Inflammatory macrophage (primary cell): Measurements from ENCODE around the gene PLAC9.

Experiments used
- DNase-seq, 2 donors: peaks; one replicate each; pipeline ENCODE4 v3.0.0-alpha.2; 2020 to 2022

PLAC9 gene

DNA sequence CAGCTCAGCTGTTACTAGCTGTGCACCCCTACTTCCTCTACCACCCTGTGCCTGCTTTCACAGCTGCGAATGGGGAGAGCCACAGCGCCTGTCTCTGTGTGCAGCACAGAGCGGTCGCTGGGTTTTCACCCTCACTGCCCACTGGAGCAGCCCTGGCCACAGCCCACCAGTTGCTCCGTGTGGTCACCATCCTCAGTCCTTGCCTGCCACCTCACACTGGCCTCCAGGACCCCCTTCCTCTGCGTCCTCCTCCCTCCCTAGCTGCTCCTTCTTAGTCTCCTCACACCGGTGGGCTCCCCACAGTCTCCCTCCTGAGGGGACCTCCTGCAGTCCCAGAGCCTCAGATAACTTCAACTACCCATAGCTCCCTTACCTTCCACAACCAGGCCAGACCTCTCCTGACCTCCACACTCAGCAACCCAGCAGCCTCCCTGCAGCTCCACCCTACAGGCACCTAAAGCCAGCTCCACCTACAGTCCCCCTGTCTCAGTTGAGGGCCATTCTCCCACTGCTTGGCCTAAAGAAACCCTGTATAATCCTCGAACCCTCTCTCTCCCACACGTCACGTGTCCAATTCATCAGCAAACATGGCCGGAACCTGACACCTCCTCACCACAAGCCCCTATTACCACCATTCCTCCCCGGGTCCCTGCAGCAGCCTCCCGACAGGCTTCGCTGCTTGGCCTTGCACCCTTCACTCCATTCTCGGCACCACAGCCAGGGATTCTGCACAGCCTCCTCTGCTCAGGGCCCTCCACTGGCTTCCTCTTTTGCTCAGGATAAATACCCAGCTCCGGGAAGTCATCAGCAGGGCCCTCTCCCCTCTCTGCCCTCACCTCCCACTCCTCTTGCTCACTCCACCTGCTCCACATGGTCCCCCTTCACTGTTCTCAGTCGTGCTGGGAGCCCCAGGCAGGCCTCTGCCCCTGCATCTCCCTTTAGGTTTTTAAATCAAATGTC, 28.1 kb downstream of the PLAC9 start:
- peak in 1 of 2 donors; percentile 50 for DNase-seq

DNA sequence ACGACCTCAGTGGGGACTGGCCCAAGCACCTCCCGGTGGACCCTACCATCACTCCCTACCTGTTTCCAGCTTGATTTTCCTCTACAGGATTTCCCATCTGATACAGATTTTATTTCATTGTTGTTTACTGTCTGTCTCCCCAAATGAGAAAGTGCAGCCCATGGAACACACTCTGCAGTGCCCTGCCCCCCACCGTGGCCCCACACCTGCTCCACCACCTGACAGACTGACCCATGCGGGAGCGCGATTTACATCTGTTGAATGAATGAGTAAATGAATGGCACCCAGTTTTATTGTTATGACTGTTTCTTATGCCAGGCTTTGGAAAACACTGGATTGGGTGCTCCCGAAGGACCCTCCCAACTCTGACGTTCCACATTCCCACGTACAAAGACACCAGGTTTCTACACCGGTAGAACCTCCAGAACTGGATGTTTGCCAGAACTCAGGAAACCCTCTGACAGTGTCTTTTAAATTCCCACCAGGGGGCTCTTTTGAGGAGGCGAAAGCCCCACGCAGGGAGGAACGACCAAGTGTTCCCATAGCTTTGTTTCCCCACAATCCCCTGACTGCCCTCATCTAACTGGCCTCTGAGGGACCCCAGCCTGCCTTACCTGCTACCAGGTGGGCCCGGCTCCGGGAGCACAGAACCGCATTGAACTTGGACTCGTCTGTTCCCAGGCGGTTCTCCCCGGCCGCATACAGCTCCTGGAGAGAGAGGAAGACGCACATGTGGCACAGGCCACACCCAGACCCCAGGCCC, 29.0 kb downstream of the PLAC9 start:
- DNase-seq: no peak

DNA sequence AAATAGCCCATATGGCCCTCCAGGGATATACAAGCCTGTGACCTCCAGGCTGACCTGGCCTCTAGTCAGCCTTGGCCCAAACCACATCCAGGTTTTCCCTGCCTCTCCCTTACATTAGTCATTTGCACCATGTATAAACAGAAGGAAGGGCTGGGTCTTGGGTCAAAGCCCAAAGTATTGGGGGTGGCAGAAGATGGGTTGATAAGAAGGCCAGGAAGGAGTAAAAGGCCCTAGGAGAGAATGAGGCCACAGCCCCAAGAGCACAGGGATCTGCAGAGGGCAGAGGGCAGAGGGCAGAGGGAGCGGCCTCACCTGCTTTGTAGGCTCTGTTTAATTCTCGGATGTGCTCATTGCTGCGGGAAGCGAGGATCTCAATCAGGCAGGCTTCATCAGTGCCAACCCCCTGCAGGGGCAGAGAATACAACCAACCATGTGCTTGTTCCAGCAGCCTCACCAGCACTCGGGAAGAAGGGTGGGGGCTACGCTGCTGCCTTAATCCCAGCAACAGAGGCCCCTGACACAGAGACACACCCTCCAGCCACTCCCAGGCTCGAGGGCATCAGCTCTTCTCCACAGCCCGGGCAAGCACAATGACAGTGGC, 31.3 kb downstream of the PLAC9 start:
- DNase-seq: no peak

DNA sequence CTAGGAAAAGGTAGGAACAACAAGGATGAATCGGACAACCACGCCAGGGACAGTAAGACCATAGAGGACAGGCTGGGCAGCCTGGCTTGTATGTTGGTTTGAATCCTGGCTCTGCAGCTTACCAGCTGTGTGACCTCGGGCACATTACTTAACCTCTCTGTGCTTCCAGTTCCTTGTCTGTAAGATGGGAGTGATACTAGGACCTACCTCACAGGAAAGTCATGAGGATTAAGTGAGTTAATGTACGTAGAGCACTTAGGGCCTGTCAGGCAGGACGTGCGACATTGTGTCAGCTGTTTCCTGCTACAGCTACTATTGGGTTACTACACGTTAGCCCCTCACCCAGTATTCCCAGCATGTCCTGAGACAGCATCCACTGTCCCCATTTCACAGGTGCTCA, 32.1 kb downstream of the PLAC9 start:
- no peak for DNase-seq

DNA sequence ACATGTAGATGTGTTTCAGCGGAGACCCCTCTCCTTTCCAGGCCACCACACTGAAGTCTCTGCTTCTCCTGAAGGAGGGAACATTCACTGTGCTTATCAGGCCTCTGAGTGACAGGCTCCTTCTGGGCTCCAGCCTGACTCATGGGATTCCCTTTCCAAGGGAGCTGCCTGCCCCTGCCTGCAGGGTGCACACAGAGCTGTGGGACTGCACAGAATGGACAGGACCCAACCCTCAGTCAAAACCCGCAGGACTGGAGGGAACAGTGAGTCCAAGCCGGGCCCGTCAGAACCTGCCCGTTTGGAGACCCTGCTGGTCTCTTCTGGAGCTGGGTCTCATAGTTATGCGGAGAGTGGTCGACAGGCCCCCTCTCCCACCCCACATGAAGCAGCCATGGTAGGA, 32.6 kb downstream of the PLAC9 start:
- no peak for DNase-seq

DNA sequence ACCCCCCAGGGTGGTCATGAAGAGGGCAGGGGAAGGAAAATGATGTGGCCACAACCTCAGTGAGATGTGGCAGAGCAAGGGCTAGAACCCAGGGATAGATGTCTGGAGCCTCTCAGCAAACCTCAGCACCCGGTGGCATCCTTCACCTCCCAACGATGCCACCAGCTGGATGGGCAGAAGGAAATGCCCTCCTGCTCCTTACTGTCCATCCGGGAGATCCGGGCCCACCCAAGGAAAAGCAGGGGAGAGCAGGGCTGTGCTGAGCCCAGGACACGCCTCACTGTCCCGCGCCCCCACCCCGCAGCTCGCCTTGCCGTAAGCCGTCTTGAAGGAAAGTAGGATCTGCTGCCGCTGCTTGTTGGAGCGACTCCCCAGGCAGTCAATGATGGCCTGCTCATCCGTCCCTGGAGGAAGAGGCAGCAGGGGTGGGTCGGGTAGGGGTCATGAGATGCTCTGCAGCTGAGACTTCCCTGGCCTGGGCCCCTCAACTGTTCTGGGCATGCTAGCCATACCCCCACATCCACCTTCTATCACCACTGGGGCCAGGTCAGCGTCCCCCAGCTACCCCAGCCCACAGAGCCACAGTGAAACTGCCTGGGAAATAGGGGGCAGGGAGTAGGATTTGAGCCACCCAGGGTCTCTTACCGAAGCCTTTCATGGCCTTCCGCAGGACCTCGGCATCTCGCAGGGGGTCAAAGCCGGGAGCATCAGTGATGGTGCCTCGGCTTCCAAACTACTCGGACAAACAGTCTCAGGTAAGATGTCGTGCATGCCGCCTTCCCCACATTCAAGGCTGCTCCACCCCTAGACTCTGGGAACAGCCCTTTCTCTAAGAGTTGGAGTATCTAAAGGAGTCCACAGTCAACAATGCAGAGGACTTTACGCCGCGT, 34.3 kb downstream of the PLAC9 start:
- no peak for DNase-seq

DNA sequence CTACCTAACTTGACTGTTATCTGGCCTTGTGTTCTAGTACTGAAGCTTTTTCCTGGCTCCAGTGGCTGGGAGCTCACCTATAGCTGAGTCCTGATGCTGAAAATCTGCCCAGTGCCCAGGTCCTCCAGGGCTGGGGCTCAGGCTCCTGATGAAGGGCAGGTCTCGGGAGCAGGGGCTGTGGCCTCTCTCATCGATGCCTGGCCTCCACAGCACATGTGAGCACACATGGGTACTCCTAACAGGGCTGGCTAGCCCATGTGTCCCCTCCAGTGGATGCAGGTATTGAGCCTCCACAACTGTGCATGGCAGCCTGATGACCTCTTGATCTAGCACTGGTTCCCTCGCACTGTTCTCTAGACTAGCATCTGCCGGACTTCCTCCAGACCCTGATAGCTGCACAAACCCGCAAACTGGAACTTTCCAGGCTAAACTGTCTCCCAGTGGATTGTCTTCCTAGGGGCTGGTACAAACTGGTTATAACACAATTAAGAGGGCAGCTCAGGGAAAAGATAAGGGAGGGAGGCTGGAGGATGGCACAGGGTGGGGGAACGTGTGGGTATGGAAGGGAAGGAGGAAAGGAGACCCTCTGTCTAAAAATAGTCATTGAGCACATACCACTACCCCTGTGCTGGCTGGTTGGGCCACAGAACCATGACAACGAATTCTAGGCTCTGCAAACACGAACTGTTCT, 35.1 kb downstream of the PLAC9 start:
- no peak for DNase-seq

DNA sequence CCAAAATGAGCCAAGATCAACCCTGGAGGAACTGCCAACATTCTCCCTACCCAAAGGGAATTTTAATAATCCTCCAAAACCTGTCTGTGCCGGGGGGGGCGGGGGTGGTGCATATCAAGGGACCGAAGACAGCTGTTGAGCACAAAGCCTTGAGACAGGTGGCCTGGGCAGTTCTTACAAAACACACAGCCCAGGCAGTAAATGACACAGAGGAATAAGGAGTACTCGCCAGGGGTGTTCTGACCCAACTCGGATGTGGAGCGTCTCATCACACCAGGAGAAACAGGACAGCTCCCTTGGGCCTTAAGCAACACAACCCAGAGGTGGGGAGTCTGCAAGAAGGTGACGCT, 35.6 kb downstream of the PLAC9 start:
- DNase-seq: no peak

DNA sequence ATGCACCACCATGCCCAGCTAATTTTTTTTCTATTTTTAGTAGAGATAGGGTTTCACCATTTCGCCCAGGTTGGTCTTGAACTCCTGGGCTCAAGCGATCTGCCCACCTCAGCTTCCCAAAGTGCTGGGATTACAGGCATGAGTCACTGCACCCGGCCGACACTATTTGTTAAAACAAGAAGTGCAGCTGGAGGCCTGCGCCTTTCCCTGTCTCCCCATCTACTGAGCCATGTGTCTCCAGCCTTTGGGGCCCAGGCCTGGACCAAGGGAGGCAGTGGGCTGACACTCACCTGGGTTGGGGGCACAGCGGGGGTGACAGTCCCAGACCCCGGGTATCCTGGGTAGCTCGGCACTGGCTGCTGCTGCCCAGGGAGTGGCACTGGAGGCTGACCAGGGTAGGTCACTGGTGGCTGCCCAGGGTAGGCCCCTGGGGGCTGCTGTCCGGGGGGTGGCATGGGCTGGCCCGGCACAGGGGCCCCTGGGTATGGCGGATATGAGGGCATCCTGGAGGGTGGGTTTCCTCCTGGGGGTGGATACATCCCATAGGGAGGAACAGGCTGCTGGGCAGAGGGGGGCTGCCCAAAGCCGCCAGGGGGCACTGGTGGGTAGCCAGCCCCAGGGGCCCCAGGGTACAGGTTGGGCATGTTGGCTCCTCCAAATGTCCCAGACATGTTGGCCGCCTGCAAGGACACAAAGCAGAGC, 36.3 kb downstream of the PLAC9 start:
- DNase-seq: no peak

DNA sequence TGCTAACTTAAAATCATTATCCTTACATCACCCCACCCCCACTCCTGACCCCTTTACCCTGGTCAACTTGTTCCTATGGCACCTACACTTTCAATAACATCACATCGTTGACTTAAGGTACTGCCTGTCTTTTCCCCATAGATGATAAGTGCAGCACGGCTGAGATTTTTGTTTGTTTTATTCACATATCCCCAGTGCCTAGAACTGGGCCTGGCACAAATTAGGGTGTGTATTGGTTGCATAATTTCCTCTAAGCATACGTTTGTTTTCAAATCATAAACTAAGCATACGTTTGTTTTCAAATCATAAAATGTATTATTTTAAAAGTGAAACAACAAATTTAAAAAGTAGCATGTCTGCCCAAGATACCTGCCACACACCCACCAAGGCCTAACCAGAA, 37.5 kb downstream of the PLAC9 start:
- no peak for DNase-seq

DNA sequence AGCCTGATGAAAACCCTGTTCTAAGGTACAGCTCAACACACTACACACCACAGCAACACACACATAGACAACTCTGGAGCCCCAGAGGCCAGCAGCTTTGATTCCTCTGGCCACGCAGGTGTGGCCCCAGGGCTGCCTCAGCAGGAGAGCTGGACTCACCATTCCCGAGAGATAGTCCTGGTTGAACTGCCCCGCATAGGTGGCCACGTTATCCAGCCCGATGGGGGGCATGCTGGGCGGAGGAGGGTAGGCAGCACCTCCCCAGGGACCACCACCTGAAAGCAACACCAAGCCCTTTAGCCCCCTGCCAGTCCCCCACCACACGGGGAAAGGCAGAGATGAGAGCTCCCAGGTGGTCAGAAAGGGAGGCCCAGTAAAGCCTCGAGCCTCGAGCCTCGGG, 38.1 kb downstream of the PLAC9 start:
- DNase-seq: no peak

DNA sequence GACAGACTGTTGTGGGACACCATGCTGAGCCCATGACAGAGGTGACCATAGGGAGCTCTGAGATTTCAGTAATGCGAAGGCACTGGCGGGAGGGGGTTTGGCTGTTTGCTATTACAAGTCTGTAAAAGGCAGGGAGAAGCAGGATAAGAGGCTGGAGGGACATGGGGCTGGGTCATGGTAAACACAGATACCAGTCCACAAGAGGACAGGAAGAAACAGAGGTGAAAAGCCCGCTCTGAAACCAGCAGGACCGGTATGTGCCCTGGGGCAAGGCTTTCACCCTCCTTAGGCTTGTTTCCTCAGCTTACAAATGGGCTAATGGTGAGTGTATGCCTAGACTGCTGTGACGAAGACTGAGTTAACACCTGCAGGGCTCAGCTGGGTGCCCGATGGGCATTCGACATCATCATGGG, 38.7 kb downstream of the PLAC9 start:
- no peak for DNase-seq

DNA sequence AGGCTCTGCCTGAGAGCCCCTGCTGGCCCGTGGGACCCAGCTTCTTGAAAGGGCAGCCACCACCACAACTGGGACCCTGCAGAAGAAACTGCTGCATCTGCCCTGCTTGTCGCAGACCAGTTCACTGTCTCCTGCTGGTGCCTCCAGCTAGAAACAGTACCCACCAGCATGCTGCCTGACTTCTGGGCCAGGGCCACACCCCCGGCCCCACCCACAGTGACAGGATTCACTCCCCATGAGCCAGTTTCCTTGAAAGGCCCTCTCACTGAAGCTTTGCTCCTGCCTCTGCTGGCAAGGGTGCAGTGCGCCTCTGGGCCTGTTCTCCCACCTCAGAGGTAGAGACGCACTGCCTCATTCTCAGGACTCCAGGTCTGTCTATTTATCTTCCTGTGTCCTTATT, 40.4 kb downstream of the PLAC9 start:
- no peak for DNase-seq

DNA sequence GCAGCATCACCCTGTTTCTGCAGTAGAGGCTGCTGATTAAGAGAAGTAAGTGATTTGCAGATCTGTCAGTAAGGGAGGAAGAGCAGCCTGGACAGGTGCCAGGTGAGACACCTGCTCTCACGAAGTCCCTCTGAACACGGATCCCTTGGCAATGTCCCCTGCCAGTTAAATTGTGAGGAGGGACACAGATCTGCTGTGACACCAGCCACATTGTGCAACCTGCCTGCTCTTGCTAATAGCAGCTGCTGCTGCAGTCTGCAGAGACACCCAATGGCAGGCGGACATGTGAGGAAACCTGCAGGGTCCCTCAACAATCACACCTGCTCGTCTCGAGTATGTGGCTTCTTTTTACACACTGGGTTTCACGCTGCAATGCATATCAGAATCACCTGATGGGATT, 40.9 kb downstream of the PLAC9 start:
- no peak for DNase-seq

DNA sequence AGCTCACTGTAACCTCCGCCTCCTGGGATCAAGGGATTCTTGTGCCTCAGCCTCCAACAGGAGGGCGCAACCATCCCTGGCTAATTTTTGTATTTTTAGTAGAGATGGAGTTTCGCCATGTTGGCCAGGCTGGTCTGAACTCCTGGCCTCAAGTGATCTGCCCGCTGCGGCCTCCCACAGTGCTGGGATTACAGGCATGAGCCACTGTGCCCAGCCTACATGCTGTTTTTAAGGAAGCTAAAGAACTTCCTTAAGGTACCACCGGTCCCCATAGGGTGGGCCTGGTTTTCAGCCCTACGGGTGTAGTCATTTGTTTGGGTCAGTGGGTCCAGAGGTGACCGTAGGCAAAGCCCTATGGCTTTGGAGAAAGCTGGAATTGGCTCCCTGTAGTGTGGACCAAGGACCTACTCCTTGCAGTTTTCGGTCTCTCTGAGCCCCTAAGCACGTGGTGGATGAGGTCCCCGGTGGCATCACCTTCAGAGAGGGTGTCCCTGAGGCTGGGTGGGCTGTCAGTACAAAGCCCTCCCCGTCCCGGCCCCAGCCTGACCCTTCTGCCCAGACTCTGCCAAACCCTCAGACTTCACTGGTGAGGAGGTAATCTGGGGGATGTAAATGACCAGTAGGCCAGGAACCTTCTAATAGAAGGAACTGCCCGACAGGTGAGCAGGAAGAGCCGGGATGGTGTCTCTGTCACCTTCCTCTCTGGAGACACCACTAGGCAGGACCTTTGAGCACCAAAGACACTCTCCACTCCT, 42.3 kb downstream of the PLAC9 start:
- peak; percentile 43 to 70 for DNase-seq

DNA sequence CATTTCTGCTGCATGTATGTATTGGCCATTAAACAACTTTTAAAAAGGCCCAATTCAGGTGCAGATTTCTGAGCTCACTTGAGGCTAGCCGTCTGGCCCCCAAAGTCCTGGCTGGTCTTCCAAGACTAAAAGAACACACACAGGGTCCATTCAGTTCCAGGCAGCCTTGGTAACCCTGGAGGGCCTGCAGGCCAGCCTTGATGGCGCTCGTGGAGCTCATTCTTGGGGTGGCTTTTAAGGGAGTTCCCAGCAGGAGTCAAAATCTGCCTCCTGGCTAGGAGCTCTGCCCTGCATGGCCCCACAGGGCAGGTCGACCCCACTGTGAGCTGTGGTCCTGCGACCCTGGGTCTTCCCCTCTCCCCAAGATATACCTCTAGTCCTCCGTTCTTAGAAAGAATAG, 44.0 kb downstream of the PLAC9 start:
- no peak for DNase-seq

DNA sequence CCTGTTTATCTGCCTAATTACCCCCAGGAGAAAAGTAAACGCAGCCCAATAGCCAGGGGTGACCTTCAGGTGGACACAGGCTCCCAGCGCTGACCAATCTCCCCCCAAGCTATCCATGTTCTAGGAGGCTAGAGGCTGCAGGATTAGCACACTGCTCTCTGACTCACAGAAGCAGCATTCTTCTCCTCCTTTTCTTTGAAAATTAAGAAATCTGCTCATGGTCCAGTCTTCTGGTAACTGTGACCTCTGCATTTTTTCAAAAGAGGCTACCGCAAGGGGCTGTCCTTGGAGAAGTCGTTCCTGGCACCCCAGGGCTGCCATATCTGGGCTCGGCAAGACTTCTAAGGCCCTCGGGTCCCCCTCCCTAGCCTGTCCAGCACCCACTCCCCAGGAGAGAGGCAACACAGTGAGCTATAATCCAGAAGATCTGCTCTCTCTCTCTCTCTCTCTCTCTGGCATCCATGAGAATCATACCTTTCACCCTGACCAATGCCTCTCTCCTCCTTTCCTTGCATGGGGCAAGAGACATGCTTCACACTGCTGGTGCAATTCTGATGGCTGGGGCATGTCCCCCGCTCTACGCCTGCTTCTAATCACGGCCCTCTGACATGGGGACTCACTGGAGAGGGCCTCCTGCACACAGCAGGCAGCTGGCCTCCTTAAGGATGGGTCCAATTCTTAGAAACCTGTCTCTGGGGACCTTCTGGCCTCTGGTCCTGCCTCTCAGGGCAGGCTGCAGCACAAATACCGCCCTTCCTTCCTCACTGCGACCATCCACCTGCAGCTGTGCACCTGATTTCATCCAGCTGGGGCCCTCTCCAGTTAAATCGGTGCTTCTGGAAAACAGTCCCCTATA, 45.5 kb downstream of the PLAC9 start:
- peak; percentile 52 to 70 for DNase-seq

DNA sequence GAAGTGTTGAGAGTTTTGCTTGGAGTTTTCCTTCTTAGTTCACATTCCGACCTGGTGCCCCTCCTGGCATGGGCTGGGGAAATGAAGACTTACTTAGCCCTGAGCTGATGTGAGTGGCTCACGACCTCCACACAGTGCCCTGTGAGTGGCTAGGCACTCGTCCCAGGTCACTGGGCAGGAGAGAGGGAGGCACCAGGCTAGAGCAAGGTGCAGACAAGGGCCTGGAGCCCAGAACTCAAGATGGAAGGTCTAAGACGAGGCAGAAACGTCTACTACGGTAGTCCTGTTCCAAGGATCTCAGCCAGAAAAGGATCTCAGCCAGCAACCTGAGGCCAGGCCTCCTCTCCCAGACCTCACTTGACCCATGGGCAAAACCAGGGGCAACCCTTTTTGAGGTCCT, 50.5 kb downstream of the PLAC9 start:
- DNase-seq: no peak

DNA sequence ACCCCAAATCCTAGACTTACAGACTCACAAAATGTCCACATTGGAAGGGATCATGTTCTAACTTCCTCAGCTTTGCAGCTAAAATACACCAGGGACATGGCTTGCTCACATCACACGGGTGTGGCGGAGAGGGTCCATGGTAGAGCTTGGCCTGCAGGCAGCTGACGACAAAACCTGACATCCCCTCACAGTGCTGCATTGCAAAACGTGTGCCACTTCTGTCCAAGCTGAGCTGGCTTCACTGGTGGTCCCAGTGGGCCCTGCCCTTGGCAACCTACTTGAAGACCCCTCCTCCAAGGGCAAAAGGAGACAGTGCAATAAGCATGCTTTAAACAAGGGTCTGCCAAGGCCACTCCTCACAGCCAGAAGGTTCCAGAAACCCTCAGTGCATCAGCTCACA, 50.9 kb downstream of the PLAC9 start:
- no peak for DNase-seq
